Urothelium cell line (cell line): ENCODE measurements around the gene CLNS1A.
"Not testable (repeated sequence)": the region's sequence is repeated elsewhere in the genome, so short reads cannot be mapped to it uniquely, and the experiment has no call there.

Experiments
- DNase-seq: peaks from one replicate; pipeline ENCODE4 v3.0.0; 2011; ENCODE audit warnings: low spot score, mixed read lengths
- FAIRE-seq: peaks from 2 replicates; lab custom pipeline; 2011; peaks lifted over from hg19 to GRCh38; lab: Jason Lieb, UNC

CLNS1A gene

GRCh38 chr11:77619576-77620198 lies 17.9 kb downstream of the CLNS1A start:
- DNase-seq (peak; percentile 37), FAIRE-seq (peak; percentile 52)

- no peak for DNase-seq
- FAIRE-seq, result no peak
Observed at GRCh38 chr11:77617892-77618291, 19.7 kb downstream of the CLNS1A start.

GRCh38 chr11:77611921-77612320 lies 25.7 kb downstream of the CLNS1A start:
- FAIRE-seq, result peak; percentile 5
- no peak for DNase-seq

- FAIRE-seq (no peak), DNase-seq (no peak)
Observed at GRCh38 chr11:77609234-77609633, 28.4 kb downstream of the CLNS1A start.

- DNase-seq, result no peak
- no peak for FAIRE-seq
Observed at GRCh38 chr11:77604281-77604680, 33.3 kb downstream of the CLNS1A start.

GRCh38 chr11:77602381-77603088 lies 35.1 kb downstream of the CLNS1A start:
- DNase-seq (peak; percentile 75), FAIRE-seq (no peak)

GRCh38 chr11:77598195-77598594 lies 39.4 kb downstream of the CLNS1A start:
- FAIRE-seq, result no peak

GRCh38 chr11:77596626-77597025 lies 41.0 kb downstream of the CLNS1A start:
- no peak for FAIRE-seq
- DNase-seq, result no peak

More at GRCh38 chr11:77598195-77598594, 39.4 kb downstream of the CLNS1A start:
- no peak for DNase-seq

- no peak for DNase-seq
- no peak for FAIRE-seq
Observed at GRCh38 chr11:77593883-77594282, 43.7 kb downstream of the CLNS1A start.

GRCh38 chr11:77592727-77593126 lies 44.9 kb downstream of the CLNS1A start:
- no peak for DNase-seq
- no peak for FAIRE-seq

GRCh38 chr11:77590194-77590782 lies 47.3 kb downstream of the CLNS1A start:
- no peak for FAIRE-seq
- no peak for DNase-seq

- peak; percentile 97 for FAIRE-seq
- DNase-seq, result peak; percentile 98
Observed at GRCh38 chr11:77589521-77590193, 47.9 kb downstream of the CLNS1A start, which contains the start of gene AQP11. Gene AQP11 (plus strand): TSS chr11:77589953. CDS start chr11:77589993, 40 bp downstream.

- DNase-seq, result no peak
Observed at GRCh38 chr11:77589181-77589520, 48.4 kb downstream of the CLNS1A start.

GRCh38 chr11:77580712-77581337 lies 56.8 kb downstream of the CLNS1A start:
- DNase-seq, result no peak
- FAIRE-seq, result no peak

More at GRCh38 chr11:77589181-77589520, 48.4 kb downstream of the CLNS1A start:
- FAIRE-seq, result no peak

GRCh38 chr11:77575428-77575827 lies 62.2 kb downstream of the CLNS1A start:
- FAIRE-seq, DNase-seq: not testable (repeated sequence)

- not testable (repeated sequence) for DNase-seq, FAIRE-seq
Observed at GRCh38 chr11:77570896-77571295, 66.7 kb downstream of the CLNS1A start.

GRCh38 chr11:77569676-77570070 lies 67.9 kb downstream of the CLNS1A start:
- DNase-seq (no peak), FAIRE-seq (no peak)

GRCh38 chr11:77568916-77569675 lies 68.5 kb downstream of the CLNS1A start:
- DNase-seq (no peak), FAIRE-seq (peak; percentile 30)

- FAIRE-seq (no peak), DNase-seq (no peak)
Observed at GRCh38 chr11:77568306-77568705, 69.3 kb downstream of the CLNS1A start.
